ENCODE measurements around the gene MIGA2.
"Not testable (repeated sequence)": the region's sequence is repeated elsewhere in the genome, so short reads cannot be mapped to it uniquely, and the experiment has no call there.

DNA sequence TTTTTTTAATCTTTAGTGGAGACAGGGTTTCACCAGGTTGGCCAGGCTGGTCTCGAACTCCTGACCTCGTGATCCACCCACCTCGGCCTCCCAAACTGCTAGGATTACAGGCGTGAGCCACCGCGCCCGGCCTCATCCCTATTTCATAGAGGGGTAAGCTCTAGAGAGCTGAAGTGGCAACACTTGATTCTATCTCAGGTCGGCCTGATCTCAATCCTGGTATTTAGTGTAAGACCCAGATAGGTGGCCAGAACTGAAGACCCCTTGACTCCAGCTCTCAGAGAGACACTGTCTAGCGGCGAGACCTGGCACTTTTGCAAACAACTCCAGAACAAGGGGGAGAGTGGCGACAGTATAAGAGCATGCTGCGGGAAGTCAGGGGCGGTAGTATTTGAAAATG, 588 bp upstream of the MIGA2 start:
- TF ChIP-seq CTCF, POLR2A (IDR thresholded peaks at IDR 0.05): not testable (repeated sequence)
